Testis (tissue), 2 donors: Measurements from ENCODE around the gene ABHD5.

ENCODE experiments used
- POLR2A ChIP-seq: fragments of 450-650 bp; IDR thresholded peaks from one replicate; pipeline ENCODE4 v1.6.1; 2017; ENCODE audit warnings: antibody characterized with exemption, mild to moderate bottlenecking, moderate library complexity
- TF ChIP-seq, protein P1 (sequence below), 3 experiments: fragments of 450-650 bp in 2 of 3; fragments of 200-600 bp in 1 of 3; sonication (generic) in 1 of 3; IDR thresholded peaks; one replicate each; pipeline ENCODE4 v1.5.1; 2016 to 2019; ENCODE audit warnings: antibody characterized with exemption in 3 of 3, mild to moderate bottlenecking in 2 of 3, moderate library complexity in 1 of 3

- TF ChIP-seq, protein P1, sequence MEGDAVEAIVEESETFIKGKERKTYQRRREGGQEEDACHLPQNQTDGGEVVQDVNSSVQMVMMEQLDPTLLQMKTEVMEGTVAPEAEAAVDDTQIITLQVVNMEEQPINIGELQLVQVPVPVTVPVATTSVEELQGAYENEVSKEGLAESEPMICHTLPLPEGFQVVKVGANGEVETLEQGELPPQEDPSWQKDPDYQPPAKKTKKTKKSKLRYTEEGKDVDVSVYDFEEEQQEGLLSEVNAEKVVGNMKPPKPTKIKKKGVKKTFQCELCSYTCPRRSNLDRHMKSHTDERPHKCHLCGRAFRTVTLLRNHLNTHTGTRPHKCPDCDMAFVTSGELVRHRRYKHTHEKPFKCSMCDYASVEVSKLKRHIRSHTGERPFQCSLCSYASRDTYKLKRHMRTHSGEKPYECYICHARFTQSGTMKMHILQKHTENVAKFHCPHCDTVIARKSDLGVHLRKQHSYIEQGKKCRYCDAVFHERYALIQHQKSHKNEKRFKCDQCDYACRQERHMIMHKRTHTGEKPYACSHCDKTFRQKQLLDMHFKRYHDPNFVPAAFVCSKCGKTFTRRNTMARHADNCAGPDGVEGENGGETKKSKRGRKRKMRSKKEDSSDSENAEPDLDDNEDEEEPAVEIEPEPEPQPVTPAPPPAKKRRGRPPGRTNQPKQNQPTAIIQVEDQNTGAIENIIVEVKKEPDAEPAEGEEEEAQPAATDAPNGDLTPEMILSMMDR (IDR thresholded peaks at IDR 0.05): no peak
- no peak for TF ChIP-seq POLR2A
Measured at GRCh38 chr3:43689766-43690399, 855 bp upstream of the ABHD5 start.
